Smooth muscle cell of trachea (primary cell): ENCODE data around the gene LTC4S. TPM values are rescaled to one million over a fixed set of nuclear protein-coding genes. Genes with fewer than 3 reads are reported as not detected.

Experiments used
- total RNA-seq: library from RNA; depleted of rRNA; stranded (reverse); fragments of >200 nt; gene quantifications from 2 replicates; pipeline ENCODE4 v1.2.1, GENCODE V29; 2014

Gene LTC4S
- total RNA-seq, result 1.3 TPM in 1 of 2 replicates, not detected in the other

GRCh38 chr5:179793468-179794139 is at the start of gene LTC4S:
TSS of gene LTC4S (plus strand) at chr5:179793986. CDS start at chr5:179794081, 95 bp downstream.

GRCh38 chr5:179806250-179807048 is 12.7 kb downstream of the LTC4S start, which contains the start of gene MGAT4B:
TSS of gene MGAT4B (minus strand) at chr5:179806866. CDS start at chr5:179806583, 283 bp downstream.

GRCh38 chr5:179820483-179821297 is 26.9 kb downstream of the LTC4S start, which contains the start of gene SQSTM1:
TSS of gene SQSTM1 (plus strand) at chr5:179820905. CDS start at chr5:179820937, 32 bp downstream.

Other genes with a start within 250 kb of the LTC4S start
- 52.5 and 57.6 TPM in 2 replicates for gene RUFY1, start 243.4 kb upstream of the LTC4S start, total RNA-seq
- 371 and 686 TPM in 2 replicates for gene HNRNPH1, start 170.3 kb upstream of the LTC4S start, total RNA-seq
- gene CBY3, start 113.0 kb upstream of the LTC4S start, total RNA-seq, result not detected in 2 replicates
- 606 and 677 TPM in 2 replicates for gene CANX, start 95.0 kb upstream of the LTC4S start, total RNA-seq
- gene MAML1, start 61.2 kb upstream of the LTC4S start, total RNA-seq, result 7.0 and 8.6 TPM in 2 replicates
- 180 and 230 TPM in 2 replicates for gene MGAT4B, start 12.9 kb downstream of the LTC4S start, total RNA-seq
- gene SQSTM1, start 26.9 kb downstream of the LTC4S start, total RNA-seq, result 1,147 and 2,519 TPM in 2 replicates
- gene MRNIP, start 64.8 kb downstream of the LTC4S start, total RNA-seq, result 21.2 and 23.0 TPM in 2 replicates
- gene TBC1D9B, start 113.9 kb downstream of the LTC4S start, total RNA-seq, result 56.4 and 93.0 TPM in 2 replicates